Measurements from ENCODE around the gene HTRA3. TPM values are rescaled to one million over a fixed set of nuclear protein-coding genes. Genes with fewer than 3 reads are reported as not detected.

Gene HTRA3
- total RNA-seq, 1 donor from 2014 or later, result 3.5 TPM

GRCh38 chr4:8323947-8324555, 54.5 kb downstream of the HTRA3 start:
- no peak for TF ChIP-seq CTCF (IDR thresholded peaks at IDR 0.05)
- peaks cover 1% of the 10 kb centered on the region for H3K27me3 Mint-ChIP-seq (ENCODE audit: low read depth)
- H3K9me3 Mint-ChIP-seq (ENCODE audit: low read depth), result peaks cover 14% of the 10 kb centered on the region
- H3K36me3 Mint-ChIP-seq (ENCODE audit: low read depth), result no peaks in the 10 kb centered on the region
- DNase-seq (ENCODE audit: low spot score), result peak; percentile 36
- H3K27ac Mint-ChIP-seq (ENCODE audit: unreplicated experiment), result no peak overlapping the region
- H3K4me1 Mint-ChIP-seq (ENCODE audit: low read depth), result no peaks in the 10 kb centered on the region
- no peak overlapping the region for H3K4me3 Mint-ChIP-seq (ENCODE audit: unreplicated experiment)

DNA sequence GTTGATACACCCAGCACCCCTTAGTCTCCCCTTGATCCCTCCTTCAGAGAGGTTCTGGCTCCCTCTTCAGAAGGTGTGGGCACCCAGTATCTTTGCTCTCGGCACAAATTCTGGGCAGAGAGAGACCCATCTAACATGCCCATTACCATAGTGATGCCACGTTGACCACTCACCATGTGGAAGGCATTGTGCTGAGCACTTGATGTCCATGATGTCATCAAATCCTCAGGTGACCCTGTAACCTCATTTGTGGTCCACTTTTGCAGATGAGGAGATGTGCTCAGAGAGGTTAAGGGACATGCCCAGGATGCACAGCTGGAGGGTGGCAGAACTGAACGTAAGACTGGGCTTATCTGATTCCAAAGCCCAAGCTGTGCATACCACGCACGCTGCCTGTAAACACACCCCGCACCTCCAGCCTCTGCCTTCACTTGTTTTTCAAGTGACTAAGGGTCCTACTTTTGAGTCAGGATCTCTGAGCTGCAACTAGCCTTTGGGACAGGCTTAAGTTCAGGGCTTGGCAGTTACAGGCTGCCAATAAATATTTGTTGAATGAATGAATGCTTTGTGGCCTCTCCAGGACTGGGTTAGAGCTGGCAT, 55.2 kb downstream of the HTRA3 start:
- peaks cover 14% of the 10 kb centered on the region for H3K9me3 Mint-ChIP-seq (ENCODE audit: low read depth)
- no peak overlapping the region for H3K27ac Mint-ChIP-seq (ENCODE audit: unreplicated experiment)
- DNase-seq (ENCODE audit: low spot score), result peak; percentile 36
- H3K4me1 Mint-ChIP-seq (ENCODE audit: low read depth), result no peaks in the 10 kb centered on the region
- no peaks in the 10 kb centered on the region for H3K36me3 Mint-ChIP-seq (ENCODE audit: low read depth)
- H3K4me3 Mint-ChIP-seq (ENCODE audit: unreplicated experiment), result no peak overlapping the region
- no peak for TF ChIP-seq CTCF (IDR thresholded peaks at IDR 0.05)
- H3K27me3 Mint-ChIP-seq (ENCODE audit: low read depth), result peaks cover 1% of the 10 kb centered on the region

GRCh38 chr4:8325291-8325973, 55.9 kb downstream of the HTRA3 start:
- H3K27ac Mint-ChIP-seq (ENCODE audit: unreplicated experiment), result no peak overlapping the region
- peaks cover 1% of the 10 kb centered on the region for H3K27me3 Mint-ChIP-seq (ENCODE audit: low read depth)
- peak; percentile 67 for DNase-seq (ENCODE audit: low spot score)
- peaks cover 14% of the 10 kb centered on the region for H3K9me3 Mint-ChIP-seq (ENCODE audit: low read depth)
- H3K4me3 Mint-ChIP-seq (ENCODE audit: unreplicated experiment), result no peak overlapping the region
- no peaks in the 10 kb centered on the region for H3K4me1 Mint-ChIP-seq (ENCODE audit: low read depth)
- TF ChIP-seq CTCF (IDR thresholded peaks at IDR 0.05), result no peak
- H3K36me3 Mint-ChIP-seq (ENCODE audit: low read depth), result no peaks in the 10 kb centered on the region

GRCh38 chr4:8326206-8326605, 56.7 kb downstream of the HTRA3 start:
- peak; percentile 20 for DNase-seq (ENCODE audit: low spot score)
- H3K36me3 Mint-ChIP-seq (ENCODE audit: low read depth), result no peaks in the 10 kb centered on the region
- H3K4me3 Mint-ChIP-seq (ENCODE audit: unreplicated experiment), result no peak overlapping the region
- H3K9me3 Mint-ChIP-seq (ENCODE audit: low read depth), result peaks cover 14% of the 10 kb centered on the region
- H3K27me3 Mint-ChIP-seq (ENCODE audit: low read depth), result peaks cover 1% of the 10 kb centered on the region
- H3K4me1 Mint-ChIP-seq (ENCODE audit: low read depth), result peaks cover 5% of the 10 kb centered on the region
- no peak overlapping the region for H3K27ac Mint-ChIP-seq (ENCODE audit: unreplicated experiment)
- TF ChIP-seq CTCF (IDR thresholded peaks at IDR 0.05), result no peak

DNA sequence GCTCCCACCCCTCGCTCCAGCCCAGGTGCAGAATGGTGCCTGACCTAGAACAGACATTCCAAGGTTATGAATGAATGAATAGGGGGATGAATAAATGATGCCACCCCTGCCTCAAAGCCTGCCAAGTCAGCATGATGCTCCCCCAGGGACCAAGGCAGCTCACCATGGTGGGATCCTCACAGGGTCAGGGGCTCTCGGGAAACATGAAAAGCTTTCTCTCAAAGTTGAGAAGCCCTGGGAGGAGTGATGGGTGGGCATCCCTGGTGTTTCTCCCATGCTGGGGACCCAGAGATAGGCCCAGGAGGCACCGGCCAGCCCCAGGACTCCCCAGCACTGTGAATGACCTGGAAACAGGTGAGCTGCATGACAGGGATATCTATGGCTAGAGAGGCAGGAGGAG, 58.9 kb downstream of the HTRA3 start:
- Mint-ChIP-seq H3K27me3 (ENCODE audit: low read depth) (no peaks in the 10 kb centered on the region), H3K4me3 (ENCODE audit: unreplicated experiment) (no peak overlapping the region), H3K27ac (ENCODE audit: unreplicated experiment) (no peak overlapping the region), H3K9me3 (ENCODE audit: low read depth) (peaks cover 14% of the 10 kb centered on the region), H3K4me1 (ENCODE audit: low read depth) (peaks cover 5% of the 10 kb centered on the region), H3K36me3 (ENCODE audit: low read depth) (no peaks in the 10 kb centered on the region)
- TF ChIP-seq CTCF (IDR thresholded peaks at IDR 0.05), result no peak
- peak; percentile 39 for DNase-seq (ENCODE audit: low spot score)

Data from chondrocyte (in vitro differentiated cells).